RPMI8226 (cell line): Measurements from ENCODE around the gene RBFOX1.

Source experiments
- DNase-seq: peaks from one replicate; pipeline ENCODE4 v3.0.0-alpha.2; 2015

The RBFOX1 gene

DNA sequence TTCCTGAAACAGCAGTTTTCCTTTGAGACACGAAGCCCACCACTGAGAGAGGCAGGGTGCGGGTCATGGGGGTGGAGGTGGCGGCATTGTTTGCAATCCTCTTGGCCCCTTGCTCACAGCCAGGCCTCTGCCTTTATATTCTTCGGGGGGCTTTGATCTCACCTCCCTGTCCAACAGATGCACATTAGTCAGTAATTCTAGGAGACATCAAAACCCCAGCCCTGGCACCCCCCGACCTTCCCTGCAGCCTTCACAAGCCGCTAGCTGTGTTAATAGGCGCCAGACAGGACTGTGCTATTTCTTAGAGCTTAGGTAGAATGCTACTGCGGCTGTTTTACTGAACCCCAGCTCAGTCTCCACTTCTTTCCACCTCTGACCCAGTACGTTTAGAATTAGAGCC lies 212.6 kb downstream of the RBFOX1 start:
- DNase-seq, result no peak

GRCh38 chr16:7546948-7547347 lies 214.3 kb downstream of the RBFOX1 start:
- no peak for DNase-seq

- DNase-seq, result no peak
Observed at GRCh38 chr16:7547736-7548135, 215.1 kb downstream of the RBFOX1 start.

DNA sequence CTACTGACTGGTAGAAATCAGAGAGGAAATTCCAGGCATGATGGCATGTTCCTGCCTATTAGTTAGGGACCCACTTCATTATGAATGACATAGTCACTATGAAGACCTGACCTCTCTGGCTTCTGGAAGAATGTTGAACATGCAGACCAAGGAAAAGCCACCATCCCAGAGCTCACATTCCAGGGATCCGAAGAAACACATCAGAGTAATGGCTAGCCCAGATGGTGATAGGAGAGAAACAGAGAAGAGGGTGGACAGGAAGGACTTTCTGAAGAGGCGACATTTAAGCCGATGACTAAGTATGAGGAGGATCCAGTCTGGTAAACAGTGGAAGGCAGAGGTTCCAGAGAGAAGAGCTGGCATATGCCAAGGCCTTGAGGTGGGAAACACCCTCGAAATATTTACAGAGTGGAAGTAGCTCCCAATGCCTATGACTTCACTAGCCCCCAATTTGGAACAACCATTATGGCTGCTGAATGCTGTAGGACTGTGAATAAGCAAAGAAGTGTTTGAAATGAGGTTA lies 216.2 kb downstream of the RBFOX1 start:
- DNase-seq, result no peak

- DNase-seq, result no peak
Observed at GRCh38 chr16:7550096-7550495, 217.5 kb downstream of the RBFOX1 start.

- DNase-seq, result no peak
Observed at GRCh38 chr16:7555459-7555858, 222.8 kb downstream of the RBFOX1 start.

- DNase-seq, result no peak
Observed at GRCh38 chr16:7561908-7562405, 229.3 kb downstream of the RBFOX1 start.

DNA sequence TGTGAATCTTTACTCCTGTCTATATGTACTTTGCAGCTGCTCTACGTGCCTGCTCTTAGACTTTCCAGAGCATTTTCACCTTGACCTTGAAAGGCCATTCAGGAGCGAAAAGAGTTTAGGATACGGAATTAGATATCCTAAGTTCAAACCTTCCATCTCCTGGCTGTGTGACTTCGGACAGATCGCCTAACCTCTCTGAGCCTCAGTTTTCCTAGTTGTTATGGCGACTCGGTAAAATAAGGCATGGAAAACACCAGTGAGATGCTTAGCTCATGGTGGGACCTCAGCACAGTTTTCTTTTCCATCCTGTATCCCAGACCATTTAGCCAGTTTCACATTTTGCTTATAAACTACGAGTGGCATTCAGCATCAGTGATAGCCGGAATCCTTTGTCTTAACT lies 233.7 kb downstream of the RBFOX1 start:
- DNase-seq, result no peak

- no peak for DNase-seq
Observed at GRCh38 chr16:7571366-7571765, 238.7 kb downstream of the RBFOX1 start.

GRCh38 chr16:7577588-7577987 lies 244.9 kb downstream of the RBFOX1 start:
- DNase-seq, result no peak

DNA sequence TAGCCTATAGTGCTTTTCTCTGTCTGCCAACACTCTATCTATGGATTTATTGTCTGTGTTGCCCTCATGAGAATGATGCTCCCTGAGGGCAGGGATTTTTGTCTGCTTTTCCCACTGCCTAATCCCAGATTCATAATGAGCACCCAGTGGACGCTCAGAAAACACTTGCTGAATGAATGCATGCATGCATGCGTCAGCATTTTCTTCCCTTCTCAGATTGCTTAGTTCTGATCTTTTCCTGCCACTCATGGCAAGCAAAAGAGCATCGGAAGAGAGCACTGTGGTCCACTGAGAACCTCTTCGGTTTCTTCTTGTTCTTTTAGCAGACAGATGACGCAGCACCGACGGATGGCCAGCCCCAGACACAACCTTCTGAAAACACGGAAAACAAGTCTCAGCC lies 246.8 kb downstream of the RBFOX1 start:
- no peak for DNase-seq

DNA sequence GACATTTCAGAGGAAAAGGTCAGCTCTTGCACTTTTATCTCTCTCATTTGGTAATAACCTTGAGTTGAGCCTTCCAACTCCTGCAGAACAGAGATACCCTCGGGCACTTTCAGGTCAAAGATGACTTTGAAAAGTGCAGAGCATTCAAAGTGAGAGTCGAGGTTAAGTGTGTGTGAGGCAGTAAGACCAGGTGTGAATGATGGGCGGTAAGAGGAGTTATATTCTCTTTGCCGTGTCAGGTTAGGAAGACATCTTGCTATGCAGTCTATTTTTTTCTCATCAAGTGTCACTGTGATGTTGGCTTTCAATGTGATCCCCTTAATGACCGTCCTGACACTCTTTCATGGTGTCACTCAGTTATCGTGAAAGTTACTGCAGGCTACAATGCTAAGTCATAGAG lies 248.5 kb downstream of the RBFOX1 start:
- DNase-seq, result no peak

DNA sequence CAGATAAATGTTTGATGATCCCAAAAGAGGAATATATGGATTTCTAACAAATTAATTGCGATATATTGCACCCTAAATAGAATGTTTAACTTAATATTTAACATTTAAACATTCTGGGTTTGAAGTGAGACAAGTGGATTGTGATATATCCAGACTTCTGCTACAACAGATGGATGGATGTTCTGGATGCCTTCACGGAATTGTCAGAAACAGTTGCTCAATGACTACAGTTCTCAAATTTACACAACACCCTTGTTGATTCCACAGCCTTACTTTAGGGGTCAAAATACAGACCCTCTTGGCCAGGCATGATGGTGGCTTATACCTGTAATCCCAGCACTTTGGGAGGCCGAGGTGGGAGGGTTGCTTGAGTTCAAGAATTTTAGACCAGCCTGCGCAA lies 250.8 kb downstream of the RBFOX1 start:
- no peak for DNase-seq

- no peak for DNase-seq
Observed at GRCh38 chr16:7584561-7584960, 251.9 kb downstream of the RBFOX1 start.

DNA sequence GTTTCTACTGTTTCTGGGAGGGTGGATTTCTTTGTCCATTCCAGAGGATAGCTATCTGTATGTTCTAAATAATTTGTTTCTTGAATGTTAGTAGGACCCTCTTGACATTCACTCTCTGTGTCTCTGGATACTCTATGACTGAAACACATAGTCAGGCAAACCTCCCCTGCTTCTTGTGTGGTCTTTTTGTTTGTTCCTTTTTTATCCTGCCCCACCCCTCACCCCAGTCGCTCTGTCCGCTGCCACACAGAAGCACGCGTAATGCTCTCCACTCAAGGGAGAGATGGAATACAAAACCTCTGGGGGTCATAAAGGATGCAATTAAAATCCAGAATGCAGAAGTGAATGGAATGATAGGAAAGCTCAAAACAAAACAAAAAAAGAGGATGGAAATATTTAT lies 253.1 kb downstream of the RBFOX1 start:
- DNase-seq, result no peak

DNA sequence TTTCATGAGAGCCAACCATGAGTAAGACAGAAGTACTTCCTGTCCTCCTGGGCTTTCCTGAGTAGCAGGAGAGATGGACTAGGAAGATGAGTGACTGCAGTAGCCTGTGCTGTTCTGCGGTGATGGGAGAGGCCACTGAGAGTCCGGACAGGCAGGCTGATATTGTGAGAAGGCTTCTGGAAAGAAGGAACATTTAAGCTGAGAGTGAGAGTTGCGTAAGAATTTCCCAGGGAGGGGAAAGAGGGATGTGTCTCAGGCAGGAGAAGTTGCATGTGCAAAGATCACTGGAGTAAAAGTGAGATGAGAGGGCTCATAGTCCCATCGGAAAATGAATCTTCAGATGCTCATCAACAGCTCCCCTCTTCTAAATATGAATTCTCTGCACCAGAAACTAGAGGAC lies 258.3 kb downstream of the RBFOX1 start:
- no peak for DNase-seq

GRCh38 chr16:7596308-7596707 lies 263.7 kb downstream of the RBFOX1 start:
- DNase-seq, result no peak

GRCh38 chr16:7597677-7598076 lies 265.0 kb downstream of the RBFOX1 start:
- no peak for DNase-seq

- no peak for DNase-seq
Observed at GRCh38 chr16:7601100-7601499, 268.5 kb downstream of the RBFOX1 start.

GRCh38 chr16:7602291-7602950 lies 269.8 kb downstream of the RBFOX1 start:
- no peak for DNase-seq

- DNase-seq, result no peak
Observed at GRCh38 chr16:7605812-7606211, 273.2 kb downstream of the RBFOX1 start.

GRCh38 chr16:7612671-7613070 lies 280.0 kb downstream of the RBFOX1 start:
- DNase-seq, result no peak

- no peak for DNase-seq
Observed at GRCh38 chr16:7613518-7613917, 280.9 kb downstream of the RBFOX1 start.

DNA sequence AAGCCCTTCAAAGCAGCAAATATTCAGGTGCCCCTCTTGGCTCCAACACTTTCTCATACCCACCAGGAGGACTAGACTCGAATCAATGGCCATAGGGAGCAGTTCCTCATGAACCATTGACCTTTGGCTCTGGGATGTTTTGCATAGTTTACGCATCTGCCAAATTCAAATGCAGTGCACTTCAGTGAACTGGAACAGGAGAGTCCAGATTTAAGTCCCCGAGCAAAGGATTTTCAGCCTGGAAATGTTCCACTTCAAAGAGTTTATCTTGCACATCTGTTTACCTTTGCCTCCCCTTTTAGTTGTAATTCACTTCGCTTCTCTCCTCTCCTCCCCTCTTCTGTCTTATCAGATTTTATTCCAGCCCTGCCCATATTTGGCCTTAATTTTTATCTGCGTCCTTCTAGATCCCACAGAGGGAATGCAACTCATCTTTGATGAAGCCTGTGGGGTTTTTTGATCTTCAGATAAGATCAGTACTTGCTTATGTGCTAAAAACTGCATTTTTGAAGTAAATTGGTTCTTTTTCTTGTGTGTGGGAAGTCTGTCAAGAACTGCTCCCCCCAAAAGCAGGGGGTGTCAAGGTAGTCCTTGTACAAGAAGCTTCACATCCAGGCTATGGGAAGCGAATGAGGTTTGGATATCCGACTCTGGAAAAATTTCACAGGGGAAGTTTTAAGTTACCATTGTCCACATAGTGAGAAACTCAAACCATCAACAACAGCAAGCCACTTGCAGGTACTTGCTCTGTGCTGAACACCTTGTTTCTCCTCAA lies 281.6 kb downstream of the RBFOX1 start:
- no peak for DNase-seq
